ENCODE results near the gene LSM12. TPM values are rescaled to one million over a fixed set of nuclear protein-coding genes. Genes with fewer than 3 reads are reported as not detected.

Gene LSM12
- total RNA-seq, 4 donors from 2014 or later: 41.3 to 47.2 (median 43.8) TPM

- TF ChIP-seq POLR2A (IDR thresholded peaks at IDR 0.05) (no peak), CTCF (IDR thresholded peaks at IDR 0.05) (no peak)
- intact Hi-C loops (cut with DNase I): no loop called here
- DNase-seq: peak; percentile 39
- 13 to 15% methylated on average over 14 to 18 of the region's 71 CpGs for WGBS, 2 donors
- Histone ChIP-seq H3K9me3 (no peaks in the 10 kb centered on the region), H3K4me3 (replicated peaks in 1 of 3) (peak overlapping the region in 2 of 3 donors; percentile 8 to 37), H3K27me3 (no peaks in the 10 kb centered on the region), H3K4me1 (peaks cover 28 to 36% of the 10 kb centered on the region in 2 donors), H3K36me3 (no peaks in the 10 kb centered on the region), H3K27ac (peak overlapping the region; percentile 77 to 90 (median 86))
Measured at GRCh38 chr17:44004761-44005526, 61.5 kb downstream of the LSM12 start.

- TF ChIP-seq POLR2A (IDR thresholded peaks at IDR 0.05) (no peak), CTCF (IDR thresholded peaks at IDR 0.05) (no peak)
- DNase-seq: peak; percentile 53
- Histone ChIP-seq H3K36me3 (no peaks in the 10 kb centered on the region), H3K4me1 (peaks cover 28 to 36% of the 10 kb centered on the region in 2 donors), H3K9me3 (no peaks in the 10 kb centered on the region), H3K27me3 (no peaks in the 10 kb centered on the region), H3K27ac (peak within 1 kb of the TSS; percentile 77 to 90 (median 86)), H3K4me3 (replicated peaks in 1 of 3) (peak within 1 kb of the TSS in 2 of 3 donors; percentile 8 to 37)
- WGBS, 2 donors: 22 to 41% methylated on average over 8 to 10 of the region's 25 CpGs
- intact Hi-C loops (cut with DNase I): no loop called here
Measured at GRCh38 chr17:44004077-44004760, 62.3 kb downstream of the LSM12 start, which contains the start of gene NAGS. NAGS (plus strand) TSS chr17:44004622; CDS start chr17:44004664, 42 bp downstream.

- WGBS, 2 donors: 54 to 78% methylated on average over 8 to 9 of the region's 9 CpGs
- no peak for DNase-seq
- H3K36me3 ChIP-seq: no peaks in the 10 kb centered on the region
- TF ChIP-seq CTCF (IDR thresholded peaks at IDR 0.05) (no peak), POLR2A (IDR thresholded peaks at IDR 0.05) (no peak)
- no peak overlapping the region for H3K4me3 ChIP-seq (replicated peaks in 1 of 3)
- no peaks in the 10 kb centered on the region for H3K9me3 ChIP-seq
- peak overlapping the region in 1 of 3 donors; percentile 4 for H3K27ac ChIP-seq
- peaks cover 20 to 26% of the 10 kb centered on the region in 2 donors for H3K4me1 ChIP-seq
- intact Hi-C loops (cut with DNase I): no loop called here
- H3K27me3 ChIP-seq: no peaks in the 10 kb centered on the region
Measured at GRCh38 chr17:44002141-44002848, 64.2 kb downstream of the LSM12 start.

- intact Hi-C loops (cut with DNase I): no loop called here
- no peak for TF ChIP-seq CTCF (IDR thresholded peaks at IDR 0.05)
- TF ChIP-seq POLR2A (IDR thresholded peaks at IDR 0.05): no peak
- H3K27ac ChIP-seq: peak overlapping the region in 1 of 3 donors; percentile 4
- H3K27me3 ChIP-seq: no peaks in the 10 kb centered on the region
- no peak for DNase-seq
- WGBS, 2 donors: 90 to 94% methylated on average over 2 of the region's 2 CpGs
- H3K4me1 ChIP-seq: peaks cover 20 to 29% of the 10 kb centered on the region in 2 donors
- H3K36me3 ChIP-seq: no peaks in the 10 kb centered on the region
- no peaks in the 10 kb centered on the region for H3K9me3 ChIP-seq
- no peak overlapping the region for H3K4me3 ChIP-seq (replicated peaks in 1 of 3)
Measured at GRCh38 chr17:44001461-44001920, 65.0 kb downstream of the LSM12 start.

Measured in thyroid gland (tissue), 4 donors.